ENCODE results near the gene ADARB2.

DNA sequence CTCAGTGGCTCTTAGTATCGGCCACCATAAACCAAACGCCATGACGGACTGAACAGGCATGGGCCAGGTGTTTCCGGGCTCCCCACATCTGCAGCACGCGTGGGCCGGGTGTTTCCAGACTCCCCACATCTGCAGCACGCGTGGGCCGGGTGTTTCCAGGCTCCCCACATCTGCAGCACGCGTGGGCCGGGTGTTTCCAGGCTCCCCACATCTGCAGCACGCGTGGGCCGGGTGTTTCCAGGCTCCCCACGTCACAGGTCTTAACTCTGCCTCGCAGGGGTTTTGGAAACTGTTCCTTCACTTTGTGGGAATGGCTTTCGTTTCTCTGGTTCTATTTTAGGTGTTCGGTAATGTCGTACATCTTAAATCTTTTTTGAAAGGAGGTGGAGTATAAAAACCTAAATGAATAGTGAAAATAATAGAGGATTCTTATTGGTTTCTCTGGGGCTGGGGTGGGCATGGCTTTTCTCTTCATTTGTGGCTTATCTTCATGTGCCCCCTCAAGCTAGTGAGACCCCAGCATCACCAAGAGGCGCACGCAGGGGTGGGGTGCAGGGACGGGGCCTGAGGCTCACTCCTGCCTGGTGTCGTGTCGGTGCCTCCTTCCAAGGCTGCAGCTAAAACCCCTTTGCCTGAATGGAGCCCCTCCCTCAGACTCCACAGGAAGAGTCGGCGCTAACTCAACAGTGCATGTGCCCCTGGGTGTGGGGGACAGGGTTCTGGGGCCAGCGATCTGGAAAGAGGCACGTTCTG is 554.9 kb downstream of the ADARB2 start:
- TF ChIP-seq ZNF384 (IDR thresholded peaks at IDR 0.05; ENCODE audit: borderline replicate concordance, low read depth, low read length): no peak
- no peak for TF ChIP-seq RAD21 (IDR thresholded peaks at IDR 0.05; ENCODE audit: insufficient read depth, low read depth, low read length)
- TF ChIP-seq, protein P1, sequence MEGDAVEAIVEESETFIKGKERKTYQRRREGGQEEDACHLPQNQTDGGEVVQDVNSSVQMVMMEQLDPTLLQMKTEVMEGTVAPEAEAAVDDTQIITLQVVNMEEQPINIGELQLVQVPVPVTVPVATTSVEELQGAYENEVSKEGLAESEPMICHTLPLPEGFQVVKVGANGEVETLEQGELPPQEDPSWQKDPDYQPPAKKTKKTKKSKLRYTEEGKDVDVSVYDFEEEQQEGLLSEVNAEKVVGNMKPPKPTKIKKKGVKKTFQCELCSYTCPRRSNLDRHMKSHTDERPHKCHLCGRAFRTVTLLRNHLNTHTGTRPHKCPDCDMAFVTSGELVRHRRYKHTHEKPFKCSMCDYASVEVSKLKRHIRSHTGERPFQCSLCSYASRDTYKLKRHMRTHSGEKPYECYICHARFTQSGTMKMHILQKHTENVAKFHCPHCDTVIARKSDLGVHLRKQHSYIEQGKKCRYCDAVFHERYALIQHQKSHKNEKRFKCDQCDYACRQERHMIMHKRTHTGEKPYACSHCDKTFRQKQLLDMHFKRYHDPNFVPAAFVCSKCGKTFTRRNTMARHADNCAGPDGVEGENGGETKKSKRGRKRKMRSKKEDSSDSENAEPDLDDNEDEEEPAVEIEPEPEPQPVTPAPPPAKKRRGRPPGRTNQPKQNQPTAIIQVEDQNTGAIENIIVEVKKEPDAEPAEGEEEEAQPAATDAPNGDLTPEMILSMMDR (IDR thresholded peaks at IDR 0.05 in 2 of 3, conservative IDR thresholded peaks at IDR 0.05 in 1 of 3; ENCODE audit: control insufficient read depth in 2 of 3, extremely low read depth in 1 of 3, insufficient read depth in 1 of 3, low read depth in 3 of 3, low read length in 3 of 3): no peak
- no peak for TF ChIP-seq EP300 (IDR thresholded peaks at IDR 0.05; ENCODE audit: borderline replicate concordance in 1 of 2, control insufficient read depth in 1 of 2, low read depth in 2 of 2, low read length in 2 of 2)
- no peak for TF ChIP-seq BCL11A (IDR thresholded peaks at IDR 0.05; ENCODE audit: low read depth, low read length)
- no peak for TF ChIP-seq EGR1 (IDR thresholded peaks at IDR 0.05; ENCODE audit: borderline replicate concordance in 1 of 2, low read depth in 2 of 2, low read length in 2 of 2)
- no peak for TF ChIP-seq IKZF1 (conservative IDR thresholded peaks at IDR 0.05)
- no peak for TF ChIP-seq HDAC2 (IDR thresholded peaks at IDR 0.05)

All from GM12878 (cell line).